ENCODE results near the gene TBC1D3B. TPM values are rescaled to one million over a fixed set of nuclear protein-coding genes. Genes with fewer than 3 reads are reported as not detected.

TBC1D3B gene
- total RNA-seq, 1 donor from 2014 or later, result 3.4 TPM

DNA sequence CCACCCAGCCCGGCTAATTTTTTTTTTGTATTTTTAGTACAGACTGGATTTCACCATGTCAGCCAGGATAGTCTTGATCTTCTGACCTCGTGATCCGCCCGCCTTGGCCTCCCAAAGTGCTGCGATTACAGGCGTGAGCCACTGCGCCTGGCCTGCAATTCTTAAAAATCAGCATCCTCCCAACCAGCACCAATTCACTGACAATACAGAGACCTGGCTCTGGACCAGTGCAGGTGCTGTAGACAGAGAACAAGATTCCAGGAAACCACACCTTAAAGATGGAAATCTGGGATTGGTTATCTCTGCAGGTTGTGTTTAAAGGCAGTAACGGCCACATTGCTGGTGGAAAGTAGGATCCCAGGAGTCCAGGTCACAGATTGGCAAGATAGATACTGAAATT lies 33.6 kb downstream of the TBC1D3B start:
- H3K4me1 ChIP-seq, result no peaks in the 10 kb centered on the region
- no peak overlapping the region for H3K4me3 ChIP-seq
- H3K9me3 ChIP-seq, result no peaks in the 10 kb centered on the region
- intact Hi-C loops (cut with DNase I), result loop anchor here (10.0 kb wide), 1 partner anchor 168 kb away; no protein-coding TSS in a partner anchor
- no peak overlapping the region for H3K27ac ChIP-seq
- H3K36me3 ChIP-seq, result no peaks in the 10 kb centered on the region
- no peak for TF ChIP-seq POLR2AphosphoS5 (IDR thresholded peaks at IDR 0.05; ENCODE audit: insufficient read depth in 1 of 2, low read depth in 1 of 2)
- TF ChIP-seq POLR2A (IDR thresholded peaks at IDR 0.05), result no peak
- TF ChIP-seq, protein P1, sequence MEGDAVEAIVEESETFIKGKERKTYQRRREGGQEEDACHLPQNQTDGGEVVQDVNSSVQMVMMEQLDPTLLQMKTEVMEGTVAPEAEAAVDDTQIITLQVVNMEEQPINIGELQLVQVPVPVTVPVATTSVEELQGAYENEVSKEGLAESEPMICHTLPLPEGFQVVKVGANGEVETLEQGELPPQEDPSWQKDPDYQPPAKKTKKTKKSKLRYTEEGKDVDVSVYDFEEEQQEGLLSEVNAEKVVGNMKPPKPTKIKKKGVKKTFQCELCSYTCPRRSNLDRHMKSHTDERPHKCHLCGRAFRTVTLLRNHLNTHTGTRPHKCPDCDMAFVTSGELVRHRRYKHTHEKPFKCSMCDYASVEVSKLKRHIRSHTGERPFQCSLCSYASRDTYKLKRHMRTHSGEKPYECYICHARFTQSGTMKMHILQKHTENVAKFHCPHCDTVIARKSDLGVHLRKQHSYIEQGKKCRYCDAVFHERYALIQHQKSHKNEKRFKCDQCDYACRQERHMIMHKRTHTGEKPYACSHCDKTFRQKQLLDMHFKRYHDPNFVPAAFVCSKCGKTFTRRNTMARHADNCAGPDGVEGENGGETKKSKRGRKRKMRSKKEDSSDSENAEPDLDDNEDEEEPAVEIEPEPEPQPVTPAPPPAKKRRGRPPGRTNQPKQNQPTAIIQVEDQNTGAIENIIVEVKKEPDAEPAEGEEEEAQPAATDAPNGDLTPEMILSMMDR (IDR thresholded peaks at IDR 0.05), result no peak
- H3K27me3 ChIP-seq, result no peaks in the 10 kb centered on the region
- no peak for DNase-seq (ENCODE audit: extremely low spot score in 2 of 2)

DNA sequence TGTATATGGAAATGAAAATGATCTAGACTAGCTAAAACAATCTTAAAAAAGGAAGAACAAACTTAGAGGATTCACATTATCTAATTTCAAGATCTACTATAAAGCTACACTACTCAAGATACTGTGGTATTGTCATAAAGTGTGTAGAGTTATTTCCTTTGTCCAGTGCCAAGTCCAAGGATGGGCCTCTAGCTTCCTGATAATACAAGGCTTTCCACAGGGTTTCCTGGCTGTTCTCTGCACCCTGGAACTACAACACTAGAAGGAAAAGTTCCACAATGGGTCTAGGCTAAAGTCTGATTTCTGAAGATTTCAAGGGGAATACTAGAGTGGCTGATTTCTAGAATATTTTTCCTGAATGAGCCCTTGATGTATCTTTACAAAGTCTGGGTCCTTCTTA lies 34.2 kb downstream of the TBC1D3B start:
- Histone ChIP-seq H3K27me3 (no peaks in the 10 kb centered on the region), H3K4me3 (no peak overlapping the region), H3K27ac (no peak overlapping the region), H3K9me3 (no peaks in the 10 kb centered on the region), H3K4me1 (no peaks in the 10 kb centered on the region), H3K36me3 (no peaks in the 10 kb centered on the region)
- TF ChIP-seq, protein P1 (IDR thresholded peaks at IDR 0.05), result no peak
- no peak for TF ChIP-seq POLR2AphosphoS5 (IDR thresholded peaks at IDR 0.05; ENCODE audit: insufficient read depth in 1 of 2, low read depth in 1 of 2)
- no peak for TF ChIP-seq POLR2A (IDR thresholded peaks at IDR 0.05)
- intact Hi-C loops (cut with DNase I), result loop anchor here (10.0 kb wide), 1 partner anchor 167 kb away; no protein-coding TSS in a partner anchor
- DNase-seq (ENCODE audit: extremely low spot score in 2 of 2), result no peak

DNA sequence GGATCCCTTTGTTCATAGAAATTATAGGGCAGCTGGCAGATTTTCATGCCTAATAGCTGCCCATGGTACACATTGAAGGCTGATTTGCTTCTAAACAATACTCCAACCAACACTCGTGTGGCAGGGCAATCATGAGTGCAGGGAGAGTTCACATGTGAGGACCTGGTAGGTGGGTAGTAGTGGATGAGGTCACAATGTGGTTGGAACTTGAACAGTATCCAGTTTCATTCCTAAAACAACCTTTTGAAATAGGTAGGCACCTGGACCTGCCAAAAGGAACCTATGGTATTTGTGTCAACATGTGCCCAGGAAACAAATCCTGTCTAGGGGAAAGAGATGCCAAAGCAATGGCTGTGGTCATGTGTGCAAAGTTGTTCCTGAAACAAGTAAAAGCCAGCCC lies 40.0 kb downstream of the TBC1D3B start:
- DNase-seq (ENCODE audit: extremely low spot score in 2 of 2), result no peak
- no peak overlapping the region for H3K27ac ChIP-seq
- intact Hi-C loops (cut with DNase I), result no loop called here
- H3K9me3 ChIP-seq, result no peaks in the 10 kb centered on the region
- H3K4me3 ChIP-seq, result no peak overlapping the region
- H3K4me1 ChIP-seq, result no peaks in the 10 kb centered on the region
- H3K36me3 ChIP-seq, result no peaks in the 10 kb centered on the region
- no peak for TF ChIP-seq POLR2A (IDR thresholded peaks at IDR 0.05)
- H3K27me3 ChIP-seq, result no peaks in the 10 kb centered on the region

DNA sequence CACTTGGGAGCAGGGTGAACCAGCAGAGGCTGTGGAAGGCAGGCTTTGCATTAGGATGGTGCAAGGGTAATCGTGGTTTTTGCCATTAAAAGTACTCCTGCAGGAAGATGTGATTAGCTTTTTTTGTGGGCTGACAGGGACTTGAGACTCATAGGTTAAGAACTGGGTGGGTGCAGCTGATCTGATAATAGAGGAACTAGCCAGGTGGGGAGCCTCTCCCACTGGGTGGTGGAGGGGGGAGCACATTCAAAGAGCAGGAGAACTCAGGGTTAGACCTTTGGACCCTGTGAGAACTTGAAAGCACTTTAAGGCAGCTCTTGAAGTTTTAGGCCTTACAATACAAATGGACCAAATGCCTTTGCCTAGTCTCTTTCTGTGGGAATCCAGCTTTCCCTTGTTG lies 40.4 kb downstream of the TBC1D3B start:
- TF ChIP-seq POLR2A (IDR thresholded peaks at IDR 0.05) (no peak), POLR2AphosphoS5 (IDR thresholded peaks at IDR 0.05; ENCODE audit: insufficient read depth in 1 of 2, low read depth in 1 of 2) (no peak)
- TF ChIP-seq, protein P1 (IDR thresholded peaks at IDR 0.05), result no peak
- H3K9me3 ChIP-seq, result no peaks in the 10 kb centered on the region
- no peaks in the 10 kb centered on the region for H3K27me3 ChIP-seq
- no peak for DNase-seq (ENCODE audit: extremely low spot score in 2 of 2)
- intact Hi-C loops (cut with DNase I), result no loop called here
- H3K27ac ChIP-seq, result no peak overlapping the region
- no peaks in the 10 kb centered on the region for H3K36me3 ChIP-seq
- H3K4me1 ChIP-seq, result no peaks in the 10 kb centered on the region
- no peak overlapping the region for H3K4me3 ChIP-seq

DNA sequence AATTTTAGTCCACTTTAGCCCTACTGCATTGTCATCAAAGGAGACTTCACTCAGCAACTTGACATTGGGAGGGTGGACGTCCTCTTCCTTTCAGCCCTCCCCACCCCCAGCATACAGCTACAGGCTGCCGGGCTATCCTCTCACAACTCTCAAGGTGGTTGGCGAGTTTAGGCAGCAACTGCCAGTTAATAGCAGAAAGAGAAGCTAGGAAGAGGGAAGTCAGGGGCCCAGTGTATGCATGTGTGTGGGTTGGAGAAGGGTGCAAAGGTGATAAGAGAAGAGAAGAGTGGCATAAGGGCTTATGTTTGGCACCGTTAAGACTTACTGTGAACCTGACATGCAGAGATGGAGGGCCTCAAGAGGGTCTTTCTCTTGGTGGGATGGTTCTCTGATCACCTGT lies 41.0 kb downstream of the TBC1D3B start:
- no peaks in the 10 kb centered on the region for H3K27me3 ChIP-seq
- H3K36me3 ChIP-seq, result no peaks in the 10 kb centered on the region
- H3K27ac ChIP-seq, result no peak overlapping the region
- TF ChIP-seq POLR2A (IDR thresholded peaks at IDR 0.05), result no peak
- TF ChIP-seq, protein P1 (IDR thresholded peaks at IDR 0.05), result no peak
- H3K4me3 ChIP-seq, result no peak overlapping the region
- H3K4me1 ChIP-seq, result no peaks in the 10 kb centered on the region
- no peaks in the 10 kb centered on the region for H3K9me3 ChIP-seq
- intact Hi-C loops (cut with DNase I), result no loop called here
- no peak for DNase-seq (ENCODE audit: extremely low spot score in 2 of 2)

Data from vagina (tissue), 2 donors.